Measurements from ENCODE around the gene IQCN.

- TF ChIP-seq CTCF (IDR thresholded peaks at IDR 0.05; ENCODE audit: borderline replicate concordance, extremely low read depth, low read length, poor library complexity, severe bottlenecking) = no peak
- TF ChIP-seq EZH2 (IDR thresholded peaks at IDR 0.05; ENCODE audit: borderline replicate concordance, low read depth, low read length, severe bottlenecking) = no peak
Measured at GRCh38 chr19:18262917-18263316, 11.3 kb downstream of the IQCN start.

Data from DND-41 (cell line).